ENCODE data around the gene CRYBG1. TPM values are rescaled to one million over a fixed set of nuclear protein-coding genes. Genes with fewer than 3 reads are reported as not detected.

Gene CRYBG1
- total and polyA plus RNA-seq, 2 of the 13 experiments (the other 11 are each of a cell fraction or from before 2014, with no cell fraction given) = 10.1 to 21.9 TPM

- TF ChIP-seq E2F5 (CRISPR knock-in tag; conservative IDR thresholded peaks at IDR 0.05) = peak; percentile 75; the same call in 1 of the 2 replicates
- peak; percentile 31; the same call in 1 of the 2 replicates for TF ChIP-seq ELF3 (CRISPR knock-in tag; IDR thresholded peaks at IDR 0.05)
- TF ChIP-seq PAWR (CRISPR knock-in tag; IDR thresholded peaks at IDR 0.05; ENCODE audit: borderline replicate concordance) = peak; percentile 92
- TF ChIP-seq ZBTB20 (CRISPR knock-in tag; IDR thresholded peaks at IDR 0.05; ENCODE audit: borderline replicate concordance, low read depth) = peak; percentile 58; the same call in 1 of the 2 replicates
- no peak for TF ChIP-seq MLLT10 (CRISPR knock-in tag; IDR thresholded peaks at IDR 0.05)
- peak; percentile 49; the same call in 1 of the 2 replicates for TF ChIP-seq CREBL2 (CRISPR knock-in tag; IDR thresholded peaks at IDR 0.05; ENCODE audit: borderline replicate concordance)
- peak; percentile 65; the same call in 1 of the 2 replicates for TF ChIP-seq ARID5B (CRISPR knock-in tag; IDR thresholded peaks at IDR 0.05)
- TF ChIP-seq ZBTB39 (CRISPR knock-in tag; IDR thresholded peaks at IDR 0.05) = peak; percentile 76; the same call in 1 of the 2 replicates
- no peak for TF ChIP-seq ZNF180 (CRISPR knock-in tag; IDR thresholded peaks at IDR 0.05; ENCODE audit: borderline replicate concordance, low read depth)
- TF ChIP-seq SOX13 (IDR thresholded peaks at IDR 0.05) = no peak
- peak in 1 of 2 experiments; percentile 21; a peak in 1 of 4 replicates for TF ChIP-seq SOX13 (CRISPR knock-in tag; conservative IDR thresholded peaks at IDR 0.05 in 1 of 2, IDR thresholded peaks at IDR 0.05 in 1 of 2)
- peak; percentile 2; the same call in 1 of the 2 replicates for TF ChIP-seq FOXA3 (CRISPR knock-in tag; IDR thresholded peaks at IDR 0.05)
- no peak for TF ChIP-seq ZNF724P (CRISPR knock-in tag; IDR thresholded peaks at IDR 0.05; ENCODE audit: borderline replicate concordance)
- TF ChIP-seq FUBP1 (CRISPR knock-in tag; IDR thresholded peaks at IDR 0.05; ENCODE audit: borderline replicate concordance) = no peak
- no peak for TF ChIP-seq ZMYM3 (CRISPR knock-in tag; IDR thresholded peaks at IDR 0.05)
- TF ChIP-seq ZNF644 (CRISPR knock-in tag; IDR thresholded peaks at IDR 0.05; ENCODE audit: low read depth) = no peak
- peak; percentile 84 for TF ChIP-seq ZNF563 (CRISPR knock-in tag; IDR thresholded peaks at IDR 0.05)
Observed at GRCh38 chr6:106512048-106512967, 151.8 kb downstream of the CRYBG1 start (continued).
